ENCODE results near the gene DSCAM.
"Not testable (repeated sequence)": the region's sequence is repeated elsewhere in the genome, so short reads cannot be mapped to it uniquely, and the experiment has no call there.

The DSCAM gene

GRCh38 chr21:40191196-40191595, 655.8 kb downstream of the DSCAM start:
- Histone ChIP-seq H3K27ac (ENCODE audit: low read depth, low read length, severe bottlenecking) (no peak overlapping the region), H3K9me3 (ENCODE audit: control insufficient read depth, low read length) (no peaks in the 10 kb centered on the region), H3K36me3 (ENCODE audit: control insufficient read depth, insufficient read depth, low read length) (no peaks in the 10 kb centered on the region), H3K4me3 (ENCODE audit: extremely low read depth, insufficient read depth, low read length, poor library complexity, severe bottlenecking) (no peak overlapping the region), H3K4me1 (ENCODE audit: control insufficient read depth, insufficient read depth, low read length, poor library complexity, severe bottlenecking) (no peaks in the 10 kb centered on the region)
- 40 to 50% methylated on average over 2 of the region's 3 CpGs for WGBS, 2 experiments (ENCODE audit: insufficient coverage in 2 of 2)

GRCh38 chr21:40187946-40188654, 658.9 kb downstream of the DSCAM start:
- H3K4me1 ChIP-seq (ENCODE audit: control insufficient read depth, insufficient read depth, low read length, poor library complexity, severe bottlenecking), result no peaks in the 10 kb centered on the region

GRCh38 chr21:40187244-40187643, 659.7 kb downstream of the DSCAM start:
- no peaks in the 10 kb centered on the region for H3K36me3 ChIP-seq (ENCODE audit: control insufficient read depth, insufficient read depth, low read length)
- WGBS, 2 experiments (ENCODE audit: insufficient coverage in 2 of 2), result 91 to 93% methylated on average over 6 of the region's 6 CpGs
- no peak overlapping the region for H3K27ac ChIP-seq (ENCODE audit: low read depth, low read length, severe bottlenecking)

More at GRCh38 chr21:40187946-40188654, 658.9 kb downstream of the DSCAM start:
- Histone ChIP-seq H3K4me3 (ENCODE audit: extremely low read depth, insufficient read depth, low read length, poor library complexity, severe bottlenecking) (no peak overlapping the region), H3K9me3 (ENCODE audit: control insufficient read depth, low read length) (no peaks in the 10 kb centered on the region), H3K36me3 (ENCODE audit: control insufficient read depth, insufficient read depth, low read length) (no peaks in the 10 kb centered on the region), H3K27ac (ENCODE audit: low read depth, low read length, severe bottlenecking) (no peak overlapping the region)
- WGBS, 2 experiments (ENCODE audit: insufficient coverage in 2 of 2), result 86 to 100% methylated on average over 3 to 4 of the region's 9 CpGs

GRCh38 chr21:40186045-40186444, 660.9 kb downstream of the DSCAM start:
- no peak overlapping the region for H3K27ac ChIP-seq (ENCODE audit: low read depth, low read length, severe bottlenecking)
- peaks cover 11% of the 10 kb centered on the region for H3K9me3 ChIP-seq (ENCODE audit: control insufficient read depth, low read length)
- no peak overlapping the region for H3K4me3 ChIP-seq (ENCODE audit: extremely low read depth, insufficient read depth, low read length, poor library complexity, severe bottlenecking)
- WGBS, 2 experiments (ENCODE audit: insufficient coverage in 2 of 2), result 67 to 73% methylated on average over 6 of the region's 6 CpGs
- H3K4me1 ChIP-seq (ENCODE audit: control insufficient read depth, insufficient read depth, low read length, poor library complexity, severe bottlenecking), result no peaks in the 10 kb centered on the region
- H3K36me3 ChIP-seq (ENCODE audit: control insufficient read depth, insufficient read depth, low read length), result no peaks in the 10 kb centered on the region

More at GRCh38 chr21:40187244-40187643, 659.7 kb downstream of the DSCAM start:
- Histone ChIP-seq H3K4me3 (ENCODE audit: extremely low read depth, insufficient read depth, low read length, poor library complexity, severe bottlenecking) (no peak overlapping the region), H3K9me3 (ENCODE audit: control insufficient read depth, low read length) (peaks cover 2% of the 10 kb centered on the region), H3K4me1 (ENCODE audit: control insufficient read depth, insufficient read depth, low read length, poor library complexity, severe bottlenecking) (no peaks in the 10 kb centered on the region)

GRCh38 chr21:40185208-40185607, 661.8 kb downstream of the DSCAM start:
- Histone ChIP-seq H3K9me3 (ENCODE audit: control insufficient read depth, low read length) (peaks cover 11% of the 10 kb centered on the region), H3K36me3 (ENCODE audit: control insufficient read depth, insufficient read depth, low read length) (no peaks in the 10 kb centered on the region), H3K4me1 (ENCODE audit: control insufficient read depth, insufficient read depth, low read length, poor library complexity, severe bottlenecking) (no peaks in the 10 kb centered on the region), H3K27ac (ENCODE audit: low read depth, low read length, severe bottlenecking) (no peak overlapping the region), H3K4me3 (ENCODE audit: extremely low read depth, insufficient read depth, low read length, poor library complexity, severe bottlenecking) (no peak overlapping the region)
- WGBS, 2 experiments (ENCODE audit: insufficient coverage in 2 of 2), result 94 to 99% methylated on average over 8 of the region's 8 CpGs

GRCh38 chr21:40182491-40182890, 664.5 kb downstream of the DSCAM start:
- H3K4me1 ChIP-seq (ENCODE audit: control insufficient read depth, insufficient read depth, low read length, poor library complexity, severe bottlenecking); H3K27ac ChIP-seq (ENCODE audit: low read depth, low read length, severe bottlenecking); H3K36me3 ChIP-seq (ENCODE audit: control insufficient read depth, insufficient read depth, low read length); H3K4me3 ChIP-seq (ENCODE audit: extremely low read depth, insufficient read depth, low read length, poor library complexity, severe bottlenecking): not testable (repeated sequence)
- H3K9me3 ChIP-seq (ENCODE audit: control insufficient read depth, low read length), result peaks cover 11% of the 10 kb centered on the region
- WGBS, 2 experiments (ENCODE audit: insufficient coverage in 2 of 2), result 88 to 90% methylated on average over 8 of the region's 19 CpGs

GRCh38 chr21:40179166-40179565, 667.8 kb downstream of the DSCAM start:
- H3K9me3 ChIP-seq (ENCODE audit: control insufficient read depth, low read length), result peaks cover 11% of the 10 kb centered on the region
- no peak overlapping the region for H3K4me3 ChIP-seq (ENCODE audit: extremely low read depth, insufficient read depth, low read length, poor library complexity, severe bottlenecking)
- no peaks in the 10 kb centered on the region for H3K36me3 ChIP-seq (ENCODE audit: control insufficient read depth, insufficient read depth, low read length)
- H3K27ac ChIP-seq (ENCODE audit: low read depth, low read length, severe bottlenecking), result no peak overlapping the region
- no peaks in the 10 kb centered on the region for H3K4me1 ChIP-seq (ENCODE audit: control insufficient read depth, insufficient read depth, low read length, poor library complexity, severe bottlenecking)
- WGBS, 2 experiments (ENCODE audit: insufficient coverage in 2 of 2), result 100% methylated on average over 3 of the region's 5 CpGs; no CpG with 5 or more reads in 1 of the 2 experiments

GRCh38 chr21:40178726-40179125, 668.2 kb downstream of the DSCAM start:
- H3K4me3 ChIP-seq (ENCODE audit: extremely low read depth, insufficient read depth, low read length, poor library complexity, severe bottlenecking), result no peak overlapping the region
- H3K36me3 ChIP-seq (ENCODE audit: control insufficient read depth, insufficient read depth, low read length), result no peaks in the 10 kb centered on the region
- peaks cover 11% of the 10 kb centered on the region for H3K9me3 ChIP-seq (ENCODE audit: control insufficient read depth, low read length)
- H3K27ac ChIP-seq (ENCODE audit: low read depth, low read length, severe bottlenecking), result no peak overlapping the region
- WGBS, 2 experiments (ENCODE audit: insufficient coverage in 2 of 2), result 93 to 96% methylated on average over 17 to 19 of the region's 19 CpGs
- H3K4me1 ChIP-seq (ENCODE audit: control insufficient read depth, insufficient read depth, low read length, poor library complexity, severe bottlenecking), result no peaks in the 10 kb centered on the region

GRCh38 chr21:40177979-40178378, 669.0 kb downstream of the DSCAM start:
- peaks cover 11% of the 10 kb centered on the region for H3K9me3 ChIP-seq (ENCODE audit: control insufficient read depth, low read length)
- H3K36me3 ChIP-seq (ENCODE audit: control insufficient read depth, insufficient read depth, low read length), result no peaks in the 10 kb centered on the region
- H3K4me1 ChIP-seq (ENCODE audit: control insufficient read depth, insufficient read depth, low read length, poor library complexity, severe bottlenecking), result no peaks in the 10 kb centered on the region
- WGBS, 2 experiments (ENCODE audit: insufficient coverage in 2 of 2), result 89 to 100% methylated on average over 3 to 4 of the region's 6 CpGs
- no peak overlapping the region for H3K4me3 ChIP-seq (ENCODE audit: extremely low read depth, insufficient read depth, low read length, poor library complexity, severe bottlenecking)
- no peak overlapping the region for H3K27ac ChIP-seq (ENCODE audit: low read depth, low read length, severe bottlenecking)

GRCh38 chr21:40176724-40177123, 670.2 kb downstream of the DSCAM start:
- no peaks in the 10 kb centered on the region for H3K4me1 ChIP-seq (ENCODE audit: control insufficient read depth, insufficient read depth, low read length, poor library complexity, severe bottlenecking)
- no peak overlapping the region for H3K27ac ChIP-seq (ENCODE audit: low read depth, low read length, severe bottlenecking)
- H3K36me3 ChIP-seq (ENCODE audit: control insufficient read depth, insufficient read depth, low read length), result no peaks in the 10 kb centered on the region
- WGBS, 2 experiments (ENCODE audit: insufficient coverage in 2 of 2), result 73 to 83% methylated on average over 1 to 2 of the region's 5 CpGs
- H3K4me3 ChIP-seq (ENCODE audit: extremely low read depth, insufficient read depth, low read length, poor library complexity, severe bottlenecking), result no peak overlapping the region
- peaks cover 4% of the 10 kb centered on the region for H3K9me3 ChIP-seq (ENCODE audit: control insufficient read depth, low read length)

- Histone ChIP-seq H3K4me1 (ENCODE audit: control insufficient read depth, insufficient read depth, low read length, poor library complexity, severe bottlenecking) (no peaks in the 10 kb centered on the region), H3K27ac (ENCODE audit: low read depth, low read length, severe bottlenecking) (no peak overlapping the region), H3K9me3 (ENCODE audit: control insufficient read depth, low read length) (no peaks in the 10 kb centered on the region), H3K4me3 (ENCODE audit: extremely low read depth, insufficient read depth, low read length, poor library complexity, severe bottlenecking) (no peak overlapping the region), H3K36me3 (ENCODE audit: control insufficient read depth, insufficient read depth, low read length) (no peaks in the 10 kb centered on the region)
- WGBS, 2 experiments (ENCODE audit: insufficient coverage in 2 of 2), result 37 to 64% methylated on average over 3 of the region's 6 CpGs
These were observed 673.1 kb downstream of the DSCAM start for GRCh38 chr21:40173816-40174215.
